ENCODE data around the gene JHY.
"Not testable (repeated sequence)": the region's sequence is repeated elsewhere in the genome, so short reads cannot be mapped to it uniquely, and the experiment has no call there.

Gene JHY

GRCh38 chr11:122882189-122882856, at the start of gene JHY:
TSS of gene JHY (plus strand) at chr11:122882759. CDS start at chr11:122885850, 3,091 bp downstream.
- DNase-seq = no peak

- no peak for DNase-seq
Measured at GRCh38 chr11:122833846-122834464, 48.6 kb upstream of the JHY start.

GRCh38 chr11:122836916-122837315, 45.6 kb upstream of the JHY start:
- no peak for DNase-seq

GRCh38 chr11:122837528-122838346, 44.8 kb upstream of the JHY start:
- no peak for DNase-seq

- peak in 1 of 2 experiments; percentile 49 for DNase-seq
Measured at GRCh38 chr11:122843281-122844141, 39.0 kb upstream of the JHY start.

- no peak for DNase-seq
Measured at GRCh38 chr11:122847466-122847865, 35.1 kb upstream of the JHY start.

GRCh38 chr11:122848186-122848585, 34.4 kb upstream of the JHY start:
- no peak for DNase-seq

GRCh38 chr11:122850076-122850631, 32.4 kb upstream of the JHY start:
- no peak for DNase-seq

- DNase-seq = no peak
Measured at GRCh38 chr11:122851366-122851966, 31.1 kb upstream of the JHY start.

GRCh38 chr11:122852074-122852795, 30.3 kb upstream of the JHY start:
- no peak for DNase-seq

GRCh38 chr11:122852796-122853160, 29.8 kb upstream of the JHY start:
- no peak for DNase-seq

- no peak for DNase-seq
Measured at GRCh38 chr11:122853261-122853660, 29.3 kb upstream of the JHY start.

- peak; percentile 53 to 77 for DNase-seq
Measured at GRCh38 chr11:122853971-122854446, 28.6 kb upstream of the JHY start.

- no peak for DNase-seq
Measured at GRCh38 chr11:122861631-122862030, 20.9 kb upstream of the JHY start.

- DNase-seq = no peak
Measured at GRCh38 chr11:122862091-122862490, 20.5 kb upstream of the JHY start.

GRCh38 chr11:122863154-122863553, 19.4 kb upstream of the JHY start:
- DNase-seq = not testable (repeated sequence)

- DNase-seq = peak in 1 of 2 experiments; percentile 30
Measured at GRCh38 chr11:122863704-122864326, 18.7 kb upstream of the JHY start.

GRCh38 chr11:122864386-122865115, 18.0 kb upstream of the JHY start:
- no peak for DNase-seq

GRCh38 chr11:122869622-122870021, 12.9 kb upstream of the JHY start:
- DNase-seq = no peak

- no peak for DNase-seq
Measured at GRCh38 chr11:122871302-122871701, 11.3 kb upstream of the JHY start.
